Inflammatory macrophage (primary cell): ENCODE measurements around the gene C11orf91.
"Not testable (repeated sequence)": the region's sequence is repeated elsewhere in the genome, so short reads cannot be mapped to it uniquely, and the experiment has no call there.

Experiments
- DNase-seq, 2 donors: peaks; one replicate each; pipeline ENCODE4 v3.0.0-alpha.2; 2020 to 2022

Gene C11orf91

DNA sequence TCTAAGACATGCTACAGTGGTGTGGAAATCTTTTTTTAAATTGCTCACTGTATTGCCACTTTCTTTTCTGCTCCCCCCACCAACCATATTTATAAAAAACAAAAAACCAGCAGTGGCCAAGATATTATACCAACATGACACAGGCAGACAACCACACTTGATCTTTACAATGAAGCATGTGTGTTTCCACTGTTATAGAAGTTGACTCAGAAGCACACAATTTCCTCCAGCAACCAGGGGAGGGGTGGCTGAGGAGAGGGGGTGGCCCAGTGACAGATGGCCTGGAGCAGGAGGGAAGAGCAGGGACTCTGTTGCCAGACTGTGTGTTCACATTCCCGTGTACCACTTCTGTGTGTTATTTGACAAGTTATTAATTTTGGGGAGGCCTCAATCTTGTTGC lies 20.8 kb upstream of the C11orf91 start:
- DNase-seq: peak; percentile 40 to 69

DNA sequence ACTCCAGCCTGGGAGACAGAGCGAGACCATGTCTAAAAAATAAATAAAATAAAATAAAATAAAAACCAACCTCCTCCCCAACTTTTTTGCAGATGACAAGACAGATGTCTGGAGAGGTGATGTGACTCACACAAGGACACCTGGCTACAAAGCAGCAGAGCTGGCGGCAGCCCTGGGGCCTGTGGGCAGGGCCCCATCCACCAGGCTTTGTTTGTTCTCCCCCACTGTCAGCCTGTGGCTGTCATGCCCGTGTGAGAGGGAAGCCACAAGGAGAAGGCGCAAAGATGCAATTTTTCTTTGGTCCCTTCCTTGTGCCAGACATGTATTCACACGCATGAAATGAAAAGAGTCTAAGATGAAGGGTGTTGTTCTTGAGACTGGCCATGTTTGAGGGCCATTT lies 19.0 kb upstream of the C11orf91 start:
- no peak for DNase-seq

DNA sequence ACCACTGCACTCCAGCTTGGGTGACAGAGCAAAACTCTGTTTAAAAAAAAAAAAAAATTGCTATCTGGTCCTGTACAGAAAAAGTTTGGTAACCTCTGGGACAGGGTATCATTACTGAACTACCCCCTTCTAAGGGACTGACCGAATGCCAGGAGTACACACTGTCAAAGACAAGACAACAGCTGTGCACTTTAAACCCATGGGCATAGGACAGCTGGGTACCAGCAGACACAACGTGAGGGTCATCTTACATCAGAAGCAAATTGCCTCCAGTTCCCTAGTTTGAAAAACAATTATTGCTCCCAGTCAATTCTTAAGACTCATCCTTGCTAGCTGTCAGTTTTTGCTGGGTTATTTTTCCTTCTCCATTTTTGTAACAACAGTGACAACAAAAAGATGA lies 17.8 kb upstream of the C11orf91 start:
- DNase-seq: no peak

DNA sequence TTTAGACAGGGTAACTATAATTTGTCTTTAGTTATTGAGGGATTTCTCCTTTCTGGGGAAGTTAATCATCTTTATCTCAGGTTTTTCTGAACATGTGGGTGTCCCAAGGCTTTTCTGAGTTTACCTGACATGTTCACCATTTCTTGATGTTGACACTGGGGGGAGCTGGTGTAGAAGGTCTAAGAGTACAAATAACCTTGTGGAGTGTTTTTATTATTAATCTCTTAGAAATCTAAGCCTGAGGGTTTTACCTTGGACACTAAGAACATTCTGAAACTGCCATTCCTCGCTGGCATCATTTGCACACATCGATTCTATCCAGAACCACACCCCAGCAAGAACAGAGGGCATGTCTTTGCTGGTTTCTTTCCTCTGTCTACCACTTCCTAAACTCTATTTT lies 15.6 kb upstream of the C11orf91 start:
- peak; percentile 33 to 45 for DNase-seq

DNA sequence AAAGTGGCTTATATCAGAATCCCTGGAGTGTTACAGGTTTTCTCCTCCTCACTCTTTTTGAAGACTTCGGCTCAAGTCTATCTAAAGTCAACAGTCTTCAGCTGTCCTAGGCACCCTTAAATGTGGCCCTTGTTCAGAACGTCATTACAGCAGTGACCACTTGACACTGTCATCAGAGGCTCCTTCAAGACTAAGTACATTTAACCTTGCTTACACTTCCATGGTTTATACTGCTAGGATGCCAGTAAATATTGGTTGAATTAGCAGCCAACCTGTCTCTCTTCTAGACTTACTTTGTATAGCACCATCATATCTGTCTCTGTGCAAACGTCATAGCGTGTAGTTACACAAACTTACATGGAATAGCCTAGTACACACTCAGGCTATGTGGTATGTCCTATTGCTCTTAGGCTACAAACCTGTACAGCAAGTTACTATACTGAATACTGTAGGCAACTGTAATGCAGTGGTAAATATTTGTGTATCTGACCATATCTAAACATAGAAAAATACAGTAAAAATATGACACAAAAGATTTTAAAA lies 13.3 kb upstream of the C11orf91 start:
- no peak for DNase-seq

DNA sequence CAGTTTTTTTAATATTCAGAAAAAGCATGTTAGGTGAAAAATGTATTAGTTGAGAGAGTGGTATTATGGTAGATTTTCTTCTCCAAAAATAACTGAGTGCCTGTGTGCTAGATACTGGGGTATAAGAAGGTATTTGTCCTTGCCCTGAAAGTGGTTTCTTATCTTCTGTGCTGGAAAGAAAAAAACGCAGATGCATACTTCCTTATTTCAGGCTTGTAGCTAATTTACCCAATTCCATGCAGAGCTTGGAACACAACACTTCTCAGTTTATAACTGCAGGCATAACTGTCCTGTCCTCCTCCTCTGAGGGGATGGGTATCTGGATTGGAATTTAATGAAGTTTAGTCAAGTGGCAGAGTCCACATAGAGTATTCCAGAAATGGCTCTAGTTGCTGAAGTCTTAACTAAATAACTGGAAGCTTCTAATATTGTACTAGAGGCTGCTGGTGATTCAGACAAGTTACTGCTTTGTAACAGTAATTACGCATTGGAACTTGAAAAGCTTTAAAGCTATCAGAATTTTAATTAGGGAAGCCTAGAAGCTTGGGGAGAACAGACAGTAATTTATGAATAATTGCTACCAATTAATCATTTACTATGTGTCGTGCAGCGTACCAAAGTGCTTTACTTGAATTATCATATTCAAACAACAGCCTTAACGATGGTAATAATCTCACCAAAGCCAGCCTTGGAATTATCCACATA lies 12.7 kb upstream of the C11orf91 start:
- no peak for DNase-seq

DNA sequence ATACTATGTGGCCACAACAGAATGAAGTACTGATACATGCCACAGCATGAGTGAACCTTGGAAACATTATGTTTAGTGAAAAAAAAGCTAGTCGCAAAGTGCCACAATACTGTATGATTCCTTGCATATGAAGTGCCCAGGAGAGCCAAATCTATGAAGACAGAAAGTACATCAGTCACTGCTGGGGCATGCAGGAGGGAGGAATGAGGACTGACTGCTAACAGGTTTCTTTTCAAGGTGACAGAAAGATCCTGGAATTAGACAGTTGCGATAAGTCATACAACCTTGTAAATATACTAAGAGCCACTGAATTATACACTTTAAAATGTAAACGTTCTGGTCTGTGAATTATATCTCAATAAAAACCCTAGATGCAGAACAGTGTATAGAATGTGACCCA lies 11.8 kb upstream of the C11orf91 start:
- DNase-seq: no peak

DNA sequence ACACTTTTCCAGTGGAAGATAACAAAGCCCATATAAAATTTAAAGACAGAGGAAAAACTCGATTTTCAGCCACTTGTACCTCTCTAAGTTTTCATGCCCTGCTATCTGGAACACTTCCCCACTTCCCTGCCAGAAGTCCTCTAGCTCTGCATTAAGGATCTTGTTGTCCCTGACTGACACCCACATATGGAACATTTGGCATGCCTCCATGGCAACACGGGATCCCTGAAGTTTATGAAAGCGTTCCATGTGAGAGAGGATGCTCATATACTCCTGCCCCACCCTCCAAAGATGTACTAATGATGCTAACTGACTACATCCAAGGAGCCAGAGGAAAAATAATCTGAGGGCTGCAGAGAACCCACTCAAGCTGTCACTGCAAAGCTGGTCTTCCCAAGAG lies 8.8 kb upstream of the C11orf91 start:
- no peak for DNase-seq

DNA sequence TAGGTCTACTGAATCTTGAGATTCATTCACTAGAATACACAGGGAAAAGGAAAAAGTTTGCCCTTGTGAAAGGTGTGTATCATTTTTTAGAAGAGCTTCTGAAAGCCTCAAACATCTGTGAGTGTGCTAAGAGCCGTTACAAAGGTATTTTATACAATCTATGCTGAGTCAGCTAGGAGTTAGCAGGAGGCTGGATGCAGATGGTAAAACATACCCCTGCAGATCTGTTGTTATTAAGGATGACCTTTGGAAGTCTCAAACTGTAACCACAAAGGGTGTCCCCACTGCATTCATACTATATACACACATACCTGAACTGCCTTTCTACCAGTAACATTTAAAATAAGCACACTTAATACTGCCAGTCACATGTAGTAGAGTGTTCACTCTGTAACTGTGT lies 8.4 kb upstream of the C11orf91 start:
- DNase-seq: no peak

DNA sequence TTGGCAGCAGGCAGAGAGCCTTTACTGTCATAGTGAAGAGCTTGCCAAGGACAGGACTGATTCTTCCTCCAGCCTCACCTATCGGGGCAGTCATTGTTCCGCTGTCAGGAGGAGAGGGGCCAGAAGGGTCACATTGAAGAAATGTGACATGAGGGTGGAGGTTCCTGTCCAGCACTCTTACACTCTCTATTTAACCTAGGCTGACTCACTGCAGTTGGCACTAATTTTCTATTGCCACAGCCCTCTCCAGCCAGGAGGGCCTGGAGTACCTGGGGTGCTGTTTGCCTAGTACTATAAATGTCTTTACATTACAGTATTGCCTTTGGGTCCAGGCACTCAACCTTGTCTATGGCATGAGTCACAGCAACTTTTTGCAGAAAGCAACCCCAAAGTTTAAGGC lies 7.2 kb upstream of the C11orf91 start:
- DNase-seq: not testable (repeated sequence)

DNA sequence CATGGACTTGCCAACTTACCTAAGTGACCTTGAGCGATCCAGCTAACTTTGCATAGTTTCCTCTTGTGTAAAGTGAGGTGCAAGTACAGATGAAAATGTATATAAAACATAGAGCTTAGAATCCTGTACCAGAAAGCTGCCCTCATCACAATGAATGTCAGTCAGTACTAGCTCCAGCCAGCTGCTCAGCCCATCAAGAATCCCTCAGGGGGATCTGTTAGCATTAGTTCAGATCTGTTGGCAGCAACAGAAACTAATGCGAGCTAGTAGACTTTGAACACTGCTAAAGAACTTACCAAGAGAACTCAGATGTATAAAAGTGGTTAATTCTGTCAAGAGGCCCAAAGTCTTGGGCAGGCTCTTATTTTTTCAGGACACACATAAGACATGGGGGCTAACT lies 6.3 kb upstream of the C11orf91 start:
- DNase-seq: no peak

DNA sequence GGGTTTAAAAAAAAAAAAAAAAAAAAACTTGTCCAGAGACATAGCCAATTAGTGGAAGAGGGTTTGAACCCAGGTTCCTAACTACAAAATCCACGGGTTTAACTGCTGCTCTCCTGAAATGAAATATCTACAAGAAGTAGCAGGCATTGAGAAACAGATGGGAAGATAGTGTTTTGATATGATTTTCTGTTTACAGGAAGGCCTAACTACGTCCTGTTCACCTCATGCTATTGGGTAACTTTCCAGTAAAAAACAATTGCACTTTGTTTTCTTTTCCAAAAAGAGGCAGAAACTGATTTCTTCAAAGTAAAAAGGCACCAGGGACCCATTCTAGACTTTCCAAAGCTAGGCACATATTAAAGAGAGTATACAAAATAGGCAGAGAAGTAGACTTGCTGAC lies 5.9 kb upstream of the C11orf91 start:
- DNase-seq: no peak

DNA sequence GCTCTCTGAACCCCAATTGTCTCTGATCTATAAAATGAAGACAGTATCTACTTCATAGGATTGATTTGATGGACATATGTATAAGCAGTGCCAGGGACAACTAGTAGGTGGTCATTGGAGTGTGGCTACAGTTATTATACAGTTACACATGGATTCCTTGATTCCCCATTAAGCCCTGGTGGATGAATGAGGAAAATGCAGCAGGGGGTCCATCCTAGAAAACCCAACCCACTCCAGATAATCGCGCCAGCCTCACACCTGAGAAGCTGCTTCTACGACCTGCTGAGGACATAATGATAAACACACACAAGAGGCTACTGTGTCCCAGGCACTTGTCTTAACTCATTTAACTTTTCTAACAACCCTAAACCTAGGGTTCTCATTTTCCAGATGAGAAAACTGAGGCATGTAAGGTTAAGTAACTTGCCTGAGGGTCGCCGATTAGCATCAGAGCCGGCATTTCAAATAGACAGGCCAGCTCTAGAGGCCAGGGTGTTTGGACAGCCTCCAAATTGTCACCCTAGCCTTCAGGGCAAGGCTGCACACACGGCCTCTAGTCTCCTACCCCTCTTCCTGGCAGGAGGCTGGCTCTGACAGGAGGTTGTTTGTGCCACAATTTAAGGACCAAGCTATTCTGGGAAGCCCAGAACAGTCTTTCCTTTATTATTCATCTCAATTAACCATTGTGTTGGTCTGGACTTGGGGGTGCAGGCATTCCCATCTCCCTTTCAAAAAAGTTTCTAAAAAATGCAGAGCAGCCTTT lies 3.8 kb upstream of the C11orf91 start:
- no peak for DNase-seq

DNA sequence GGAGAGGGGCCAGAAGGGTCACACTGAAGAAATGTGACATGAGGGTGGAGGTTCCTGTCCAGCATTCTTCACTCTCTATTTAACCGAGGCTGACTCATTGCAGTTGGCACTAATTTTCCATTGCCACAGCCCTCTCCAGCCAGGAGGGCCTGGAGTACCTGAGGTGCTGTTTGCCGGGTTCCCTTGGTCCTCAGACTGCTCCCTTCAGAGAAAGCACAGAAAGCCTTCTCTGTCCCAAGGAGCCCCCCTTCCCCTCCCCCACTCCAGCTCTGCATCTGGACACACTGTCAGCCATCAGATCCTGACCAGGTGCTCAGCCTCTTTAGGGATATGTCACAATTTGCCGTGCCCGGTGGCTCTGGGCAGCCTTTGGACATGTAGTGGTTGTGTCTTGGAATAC lies 3.2 kb upstream of the C11orf91 start:
- no peak for DNase-seq

DNA sequence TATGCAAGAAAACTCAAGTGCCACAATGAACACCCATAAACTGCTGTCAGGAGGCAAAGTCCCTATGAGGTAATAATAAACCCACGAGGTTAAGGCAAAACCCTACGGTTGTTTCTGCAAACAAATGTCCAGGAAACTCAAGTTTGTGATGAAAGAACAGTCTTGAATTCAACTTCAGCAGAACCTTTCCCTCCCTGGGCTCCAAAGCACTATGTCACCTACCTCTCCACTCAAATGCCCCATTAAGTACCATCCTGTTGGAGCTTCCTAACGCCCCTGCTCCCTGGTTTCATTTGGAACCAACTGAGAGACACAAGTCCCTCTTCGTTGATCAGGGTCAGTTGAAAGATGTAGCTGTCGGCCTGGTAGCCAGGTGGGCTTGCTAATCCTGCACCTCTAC lies 2.6 kb upstream of the C11orf91 start:
- peak; percentile 16 to 30 for DNase-seq

DNA sequence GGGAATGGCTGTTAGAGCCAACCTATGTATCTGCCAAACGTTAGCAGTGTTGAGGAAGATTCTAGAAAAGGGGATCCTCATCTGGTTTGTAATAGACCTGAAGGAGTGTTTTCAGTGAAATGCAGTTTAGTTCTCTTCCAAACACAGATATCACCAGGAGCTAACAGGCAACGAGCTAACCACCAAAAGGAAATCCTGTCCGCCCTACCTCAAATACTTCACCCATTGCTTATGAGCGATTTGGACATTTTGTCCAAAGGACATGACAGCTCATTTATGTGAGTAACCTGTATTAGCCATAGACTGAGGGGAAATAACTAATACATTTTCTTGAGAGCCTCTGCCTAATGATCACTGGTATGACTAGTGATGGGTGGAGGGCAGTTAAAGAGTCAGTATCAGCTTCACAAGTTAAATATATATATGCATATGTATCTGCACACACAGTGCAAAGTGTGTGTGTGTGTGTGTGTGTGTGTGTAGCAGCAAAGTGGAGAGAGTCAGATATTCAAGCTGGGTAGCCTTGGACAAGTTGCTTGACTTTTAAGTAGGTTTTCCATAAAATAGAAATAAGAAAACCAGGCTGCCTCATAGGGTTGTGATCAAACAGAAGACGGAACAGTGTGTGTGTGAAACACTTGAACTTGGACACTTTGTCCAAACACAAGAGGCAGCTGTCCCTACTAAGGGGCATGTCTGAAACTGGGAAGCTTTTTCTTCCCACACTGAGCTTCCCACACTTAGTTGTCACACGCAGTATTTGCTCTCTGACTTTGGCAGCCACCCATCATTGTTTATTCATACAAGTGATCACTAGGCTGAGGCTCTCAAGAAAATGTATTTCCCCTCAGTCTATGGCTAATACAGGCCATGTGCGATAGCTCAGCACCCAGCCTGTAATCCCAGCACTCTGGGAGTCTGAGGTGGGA lies 940 bp upstream of the C11orf91 start:
- peak; percentile 36 to 64 for DNase-seq

DNA sequence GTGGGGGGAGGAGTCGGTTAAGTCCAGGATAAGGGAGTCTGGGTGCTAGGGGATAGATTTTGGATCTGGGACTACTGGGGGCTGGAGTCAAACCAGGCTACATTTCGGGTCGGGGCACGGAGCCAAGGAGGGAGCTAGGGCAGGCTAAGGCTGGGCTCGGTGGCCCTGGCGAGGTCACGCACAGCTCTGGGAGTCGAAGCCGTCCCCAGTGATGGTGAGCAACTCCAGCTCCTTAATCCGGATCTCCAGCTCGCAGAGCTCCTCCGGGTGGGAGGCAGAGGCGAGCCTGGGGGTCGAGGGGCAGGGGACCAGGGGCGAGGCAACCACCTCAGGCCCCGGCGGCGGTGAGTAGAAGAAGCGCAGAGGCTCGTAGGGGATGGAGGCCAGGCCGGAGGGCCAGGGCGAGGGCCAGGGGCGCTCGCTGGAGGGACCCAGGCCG lies 544 bp downstream of the C11orf91 start:
- no peak for DNase-seq

DNA sequence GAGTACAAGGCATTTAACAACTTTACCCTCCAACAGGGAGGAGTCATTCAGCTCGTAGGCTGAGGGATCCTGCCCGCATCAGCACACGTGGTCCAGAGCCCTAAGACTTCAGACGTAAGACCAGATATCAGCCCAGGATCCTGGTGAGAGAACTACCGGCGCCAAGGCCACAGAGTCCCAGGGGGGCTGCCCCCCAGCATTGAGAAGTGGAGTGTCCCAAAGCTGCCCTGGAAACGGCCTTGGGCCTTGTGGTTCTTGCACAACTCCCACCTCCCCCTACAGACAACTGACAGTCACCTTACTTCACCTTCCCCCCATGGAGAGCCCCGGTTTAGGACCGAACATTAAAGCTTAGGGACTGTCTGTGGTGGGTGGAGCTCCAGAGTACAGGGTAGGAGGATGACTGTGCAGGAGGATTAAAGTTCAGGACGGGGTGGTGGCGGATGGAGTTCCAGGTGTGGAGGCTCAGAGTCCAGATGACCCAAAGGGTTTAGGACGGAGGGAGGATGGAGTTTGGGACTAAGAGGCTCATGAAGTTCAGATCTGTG lies 1.0 kb downstream of the C11orf91 start:
- no peak for DNase-seq

DNA sequence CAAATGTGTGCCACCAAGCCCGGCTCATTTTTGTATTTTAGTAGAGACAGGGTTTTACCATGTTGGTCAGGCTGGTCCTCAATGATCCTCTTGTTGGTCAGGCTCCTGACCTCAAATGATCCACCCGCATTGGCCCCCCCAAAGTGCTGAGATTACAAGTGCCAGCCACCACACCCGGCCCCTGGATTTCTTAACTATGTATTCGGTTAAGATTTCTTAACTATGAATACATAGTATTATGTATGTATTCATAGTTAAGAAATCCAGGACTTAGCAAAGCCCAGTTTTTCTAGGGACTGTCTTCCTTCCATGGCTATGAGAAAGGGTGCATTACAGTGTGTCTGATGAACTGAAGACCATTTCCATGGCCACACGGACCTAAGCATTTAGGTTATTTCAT lies 1.7 kb downstream of the C11orf91 start:
- DNase-seq: no peak

DNA sequence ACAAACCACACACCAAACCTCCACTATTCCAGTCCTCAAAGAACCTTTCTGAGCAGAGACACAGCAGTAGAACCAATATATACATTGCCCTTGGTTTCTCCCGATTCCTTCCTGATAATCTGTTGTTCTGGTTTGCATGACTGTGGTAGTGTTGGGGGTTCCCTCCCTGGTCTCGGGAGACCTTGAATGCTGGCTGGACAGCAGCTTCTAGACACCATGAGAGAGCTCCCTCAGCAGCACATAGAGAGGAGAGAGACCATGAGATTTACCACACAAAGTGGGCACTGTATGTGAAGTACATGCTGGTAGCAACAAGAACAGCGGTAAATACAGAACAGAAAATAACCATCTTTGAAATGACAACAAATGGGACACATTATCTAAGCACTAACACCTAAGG lies 2.6 kb downstream of the C11orf91 start:
- no peak for DNase-seq

DNA sequence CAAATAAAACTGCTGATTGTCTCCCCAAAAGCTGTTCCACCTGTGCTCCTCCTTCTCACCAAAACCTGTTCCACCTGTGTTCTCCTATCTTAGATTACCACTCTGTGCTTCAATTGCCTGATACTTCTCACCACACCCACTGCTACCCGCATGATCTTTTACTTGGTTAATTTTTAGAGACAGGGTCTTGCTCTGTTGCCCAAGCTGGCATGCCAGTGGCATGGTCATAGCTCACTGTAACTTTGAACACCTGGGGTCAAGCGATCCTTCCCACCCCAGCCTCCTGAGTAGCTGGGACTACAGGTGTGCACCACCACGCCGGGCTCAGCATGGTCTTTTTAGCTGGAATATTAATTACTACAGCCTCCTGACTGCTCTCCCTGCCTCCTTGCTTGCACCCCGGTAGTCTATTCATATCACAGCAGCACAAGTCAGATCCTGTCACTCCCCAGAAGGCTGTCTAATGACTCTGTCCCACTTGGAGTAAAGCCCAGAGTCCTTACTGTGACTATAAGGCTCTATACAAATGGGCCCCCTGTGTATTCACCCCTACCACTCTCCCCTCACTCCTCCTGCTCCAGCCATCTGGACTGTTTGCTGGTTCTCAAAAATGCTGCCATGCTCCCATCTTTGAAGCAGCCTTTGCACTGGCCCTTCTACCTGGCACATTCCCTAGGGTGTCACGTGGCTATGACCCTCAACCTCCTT lies 3.5 kb downstream of the C11orf91 start:
- no peak for DNase-seq

DNA sequence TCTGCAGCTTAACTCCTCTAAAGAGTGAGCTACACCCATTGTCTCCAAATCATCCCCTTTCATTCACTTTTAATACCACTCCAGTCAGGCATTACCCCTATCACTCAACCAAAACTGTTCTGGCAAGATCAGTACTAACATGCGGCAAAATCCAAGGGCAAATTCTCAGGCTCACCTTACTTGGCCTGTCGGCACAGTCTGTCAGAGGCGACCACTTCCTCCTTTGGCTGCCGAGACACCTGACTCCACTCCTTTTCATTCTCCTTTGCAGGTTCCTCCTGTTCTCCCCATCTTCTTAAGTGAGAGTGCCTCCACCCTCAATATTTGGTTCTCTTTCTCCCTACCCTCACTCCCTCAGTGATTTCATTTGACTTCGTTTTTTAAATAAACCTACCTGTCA lies 4.2 kb downstream of the C11orf91 start:
- DNase-seq: no peak
